Fibroblast of lung (primary cell): ENCODE measurements around the gene GAB2. TPM values are rescaled to one million over a fixed set of nuclear protein-coding genes. Genes with fewer than 3 reads are reported as not detected.
A peak's percentile ranks its signal among the peaks of the same experiment; 100 is the strongest.

Experiments used
- DNase-seq, 2 donors: peaks; one replicate each; pipeline versions ENCODE4 v3.0.0 to v3.0.0-alpha.2; 2010; ENCODE audit warnings: low read depth in 2 of 2
- H2AFZ ChIP-seq: 2 replicates; pipeline ENCODE4 v1.5.1; 2012; ENCODE audit warnings: low read length, control low read depth, inconsistent platforms
- H3K27ac ChIP-seq: 2 replicates; pipeline ENCODE4 v1.5.1; 2011; ENCODE audit warnings: low read length, control low read depth; ENCODE audit not compliant: insufficient read depth
- H3K27me3 ChIP-seq: 2 replicates; pipeline ENCODE4 v1.5.1; 2011; ENCODE audit warnings: mild to moderate bottlenecking, low read length; ENCODE audit not compliant: control insufficient read depth, insufficient read depth
- H3K36me3 ChIP-seq: 2 replicates; pipeline ENCODE4 v1.5.1; 2011; ENCODE audit warnings: low read length; ENCODE audit not compliant: control insufficient read depth, insufficient read depth
- H3K4me1 ChIP-seq: 2 replicates; pipeline ENCODE4 v1.5.1; 2011; ENCODE audit warnings: low read length; ENCODE audit not compliant: control insufficient read depth, insufficient read depth; ENCODE audit errors: extremely low read depth
- H3K4me2 ChIP-seq: 2 replicates; pipeline ENCODE4 v1.5.1; 2011; ENCODE audit warnings: low read length, control low read depth; ENCODE audit not compliant: insufficient read depth; ENCODE audit errors: extremely low read depth
- H3K4me3 ChIP-seq, 4 experiments: fragments of 200-600 bp in 1 of 4; sonication (generic) in 1 of 4; replicated peaks in 1 of 4; 2 replicates each; pipeline ENCODE4 v1.5.1; 2011 to 2016; ENCODE audit warnings: low read length in 4 of 4, low read depth in 3 of 4, mild to moderate bottlenecking in 3 of 4, control low read depth in 2 of 4, inconsistent platforms in 1 of 4, mixed read lengths in 1 of 4; ENCODE audit not compliant: insufficient read depth in 1 of 4; ENCODE audit errors: control extremely low read depth in 1 of 4
- H3K79me2 ChIP-seq: 2 replicates; pipeline ENCODE4 v1.5.1; 2012; ENCODE audit warnings: mild to moderate bottlenecking, low read length, inconsistent platforms; ENCODE audit not compliant: control insufficient read depth, insufficient read depth
- H3K9ac ChIP-seq: 2 replicates; pipeline ENCODE4 v1.5.1; 2011; ENCODE audit warnings: mild to moderate bottlenecking, low read length, control low read depth; ENCODE audit not compliant: insufficient read depth
- H3K9me3 ChIP-seq: 2 replicates; pipeline ENCODE4 v1.5.1; 2012; ENCODE audit warnings: low read depth, low read length; ENCODE audit not compliant: control insufficient read depth, insufficient read depth
- H4K20me1 ChIP-seq: 2 replicates; pipeline ENCODE4 v1.5.1; 2011; ENCODE audit warnings: low read length; ENCODE audit not compliant: control insufficient read depth, insufficient read depth; ENCODE audit errors: extremely low read depth
- CTCF ChIP-seq, 2 donors: IDR thresholded peaks in 1 of 2; conservative IDR thresholded peaks in 1 of 2; 1 replicate in 1 of 2; 2 replicates in 1 of 2; pipeline ENCODE4 v1.5.1; 2011 to 2012; ENCODE audit warnings: low read length in 2 of 2, control low read depth in 1 of 2, inconsistent platforms in 1 of 2, low read depth in 1 of 2, mild to moderate bottlenecking in 1 of 2
- EZH2 ChIP-seq: IDR thresholded peaks from 2 replicates; pipeline ENCODE4 v1.5.1; 2012; ENCODE audit warnings: low read length, control low read depth, mild to moderate bottlenecking; ENCODE audit errors: missing control alignments
- polyA plus RNA-seq, 2 donors: library from polyadenylated mRNA; depleted of rRNA in 1 of 2; stranded (reverse) in 1 of 2; unstranded in 1 of 2; fragments of >200 nt; gene quantifications; 2 replicates each; pipeline ENCODE4 v1.2.1, GENCODE V29; 2011 to 2012; ENCODE audit warnings: missing spikeins in 1 of 2
- total RNA-seq: library from RNA; depleted of rRNA; stranded (reverse); fragments of >200 nt; gene quantifications from 2 replicates; pipeline ENCODE4 v1.2.1, GENCODE V29; 2014

The GAB2 gene
- total and polyA plus RNA-seq, 2 donors (not counting 1 experiment from before 2014, with no cell fraction given), result 7.1 to 14.0 TPM

DNA sequence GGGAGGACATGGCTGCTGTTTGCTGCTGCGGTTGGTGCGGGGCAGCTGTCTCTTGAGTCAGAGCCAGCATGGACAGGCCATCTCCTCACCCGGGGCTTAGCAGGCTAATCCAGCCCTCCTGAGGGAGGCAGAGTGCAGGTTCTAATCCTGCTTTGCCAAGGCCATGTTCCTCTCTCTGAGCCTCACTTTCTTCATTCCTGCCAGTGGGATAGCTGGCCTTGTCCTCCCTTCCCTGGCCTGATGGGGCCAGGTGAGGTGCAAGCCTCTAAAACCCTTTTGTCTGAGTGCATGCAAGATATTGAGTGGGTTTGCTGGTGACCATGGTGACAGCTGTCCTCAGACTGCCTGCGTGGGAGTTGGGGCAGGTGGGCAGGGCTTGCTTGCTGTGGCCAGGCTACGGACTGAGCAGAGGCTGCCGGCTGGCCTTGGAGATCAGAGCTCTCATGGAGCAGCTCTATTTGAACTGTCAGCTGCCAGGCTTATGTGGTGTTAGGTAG, 225.3 kb downstream of the GAB2 start:
- peak overlapping the region; percentile 18 for H3K4me2 ChIP-seq
- no peaks in the 10 kb centered on the region for H4K20me1 ChIP-seq
- peaks cover 12% of the 10 kb centered on the region for H3K4me1 ChIP-seq
- TF ChIP-seq CTCF (conservative IDR thresholded peaks at IDR 0.05 in 1 of 2, IDR thresholded peaks at IDR 0.05 in 1 of 2; ENCODE audit: low read depth in 1 of 2, low read length in 2 of 2) (no peak), EZH2 (no peak)
- H3K9me3 ChIP-seq, result no peaks in the 10 kb centered on the region
- no peak overlapping the region for H3K27ac ChIP-seq
- no peak overlapping the region for H2AFZ ChIP-seq
- peak overlapping the region in 1 of 4 experiments; percentile 10 for H3K4me3 ChIP-seq
- H3K79me2 ChIP-seq, result peaks cover 31% of the 10 kb centered on the region
- DNase-seq, result no peak
- no peaks in the 10 kb centered on the region for H3K36me3 ChIP-seq
- H3K27me3 ChIP-seq, result no peaks in the 10 kb centered on the region
- H3K9ac ChIP-seq, result no peak overlapping the region

DNA sequence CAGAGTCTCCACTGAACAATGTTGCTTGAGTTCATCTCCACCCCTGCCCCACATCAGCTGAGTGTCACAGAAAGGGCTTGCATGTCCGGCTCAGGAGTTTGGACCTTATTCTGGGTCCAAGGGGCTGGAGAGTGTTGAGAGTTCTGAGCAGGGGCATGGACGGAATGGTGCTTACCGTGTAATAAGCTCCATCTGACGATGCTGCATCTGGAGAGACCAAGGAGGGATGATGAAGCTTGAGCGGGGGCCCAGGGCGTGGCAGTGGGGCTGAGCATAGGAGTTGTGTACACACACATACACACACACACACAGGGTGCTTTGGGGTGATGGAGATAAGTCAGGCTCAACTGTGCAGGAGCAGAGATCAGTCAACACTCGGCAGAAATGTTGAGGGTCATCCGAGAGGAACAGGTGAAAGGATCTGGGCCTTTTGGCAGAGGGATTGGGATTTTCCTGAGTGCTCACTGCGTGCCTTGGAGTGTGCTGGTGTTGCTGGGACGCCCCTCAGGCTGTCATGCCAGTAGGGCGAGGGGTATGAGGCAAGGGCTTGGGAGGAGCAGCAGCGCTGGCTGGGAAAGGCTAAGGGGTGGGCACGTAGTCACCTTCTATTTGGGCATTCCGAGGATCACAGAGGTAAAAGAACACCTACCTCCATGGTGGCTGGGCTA, 226.6 kb downstream of the GAB2 start:
- Histone ChIP-seq H3K9ac (no peak overlapping the region), H2AFZ (no peak overlapping the region), H4K20me1 (no peaks in the 10 kb centered on the region), H3K79me2 (peaks cover 38% of the 10 kb centered on the region), H3K36me3 (no peaks in the 10 kb centered on the region), H3K4me1 (peaks cover 12% of the 10 kb centered on the region), H3K27me3 (no peaks in the 10 kb centered on the region), H3K27ac (no peak overlapping the region), H3K9me3 (no peaks in the 10 kb centered on the region), H3K4me2 (no peak overlapping the region), H3K4me3 (peak overlapping the region in 1 of 4 experiments; percentile 85)
- no peak for TF ChIP-seq EZH2
- TF ChIP-seq CTCF (conservative IDR thresholded peaks at IDR 0.05 in 1 of 2, IDR thresholded peaks at IDR 0.05 in 1 of 2; ENCODE audit: low read depth in 1 of 2, low read length in 2 of 2), result no peak
- no peak for DNase-seq

- H3K4me3 ChIP-seq, result peak overlapping the region in 3 of 4 experiments; percentile 81 to 85 (median 83)
- peaks cover 13% of the 10 kb centered on the region for H3K4me1 ChIP-seq
- no peak overlapping the region for H3K27ac ChIP-seq
- H3K9me3 ChIP-seq, result no peaks in the 10 kb centered on the region
- H2AFZ ChIP-seq, result no peak overlapping the region
- no peaks in the 10 kb centered on the region for H3K36me3 ChIP-seq
- no peak for TF ChIP-seq EZH2
- no peak for TF ChIP-seq CTCF (conservative IDR thresholded peaks at IDR 0.05 in 1 of 2, IDR thresholded peaks at IDR 0.05 in 1 of 2; ENCODE audit: low read depth in 1 of 2, low read length in 2 of 2)
- no peaks in the 10 kb centered on the region for H4K20me1 ChIP-seq
- peak overlapping the region; percentile 78 for H3K4me2 ChIP-seq
- no peak for DNase-seq
- no peaks in the 10 kb centered on the region for H3K27me3 ChIP-seq
- peaks cover 36% of the 10 kb centered on the region for H3K79me2 ChIP-seq
- H3K9ac ChIP-seq, result no peak overlapping the region
These were observed 227.2 kb downstream of the GAB2 start for GRCh38 chr11:78190374-78190773.
